SU-DHL-6 (cell line): Measurements from ENCODE around the gene ACADL.

ENCODE experiments used
- CTCF ChIP-seq: fragments of 200-600 bp; sonication (generic); IDR thresholded peaks from one replicate; pipeline ENCODE4 v1.5.1; 2017; ENCODE audit warnings: antibody characterized with exemption, mild to moderate bottlenecking, low read length, moderate library complexity; ENCODE audit not compliant: insufficient read depth, poor library complexity, severe bottlenecking
- EZH2phosphoT487 ChIP-seq: fragments of 200-600 bp; sonication (generic), shearing (Covaris generic); conservative IDR thresholded peaks from 2 replicates; pipeline ENCODE4 v1.6.1; 2018; ENCODE audit warnings: mild to moderate bottlenecking, antibody characterized with exemption, low read length, moderate library complexity, mixed read lengths

GRCh38 chr2:210180477-210180876, 44.8 kb downstream of the ACADL start:
- no peak for TF ChIP-seq CTCF
- TF ChIP-seq EZH2phosphoT487, result no peak
